Measurements from ENCODE around the gene LNPEP. TPM values are rescaled to one million over a fixed set of nuclear protein-coding genes. Genes with fewer than 3 reads are reported as not detected.

Gene LNPEP
- total RNA-seq (2014; rRNA removed; shearing (Covaris generic)) (20.1 and 30.1 TPM in 2 replicates), polyA plus RNA-seq (2016; fragmentation: Nextera tagmentation; extraction: Ambion mirVana) (6.8 and 7.3 TPM in 2 replicates)

DNA sequence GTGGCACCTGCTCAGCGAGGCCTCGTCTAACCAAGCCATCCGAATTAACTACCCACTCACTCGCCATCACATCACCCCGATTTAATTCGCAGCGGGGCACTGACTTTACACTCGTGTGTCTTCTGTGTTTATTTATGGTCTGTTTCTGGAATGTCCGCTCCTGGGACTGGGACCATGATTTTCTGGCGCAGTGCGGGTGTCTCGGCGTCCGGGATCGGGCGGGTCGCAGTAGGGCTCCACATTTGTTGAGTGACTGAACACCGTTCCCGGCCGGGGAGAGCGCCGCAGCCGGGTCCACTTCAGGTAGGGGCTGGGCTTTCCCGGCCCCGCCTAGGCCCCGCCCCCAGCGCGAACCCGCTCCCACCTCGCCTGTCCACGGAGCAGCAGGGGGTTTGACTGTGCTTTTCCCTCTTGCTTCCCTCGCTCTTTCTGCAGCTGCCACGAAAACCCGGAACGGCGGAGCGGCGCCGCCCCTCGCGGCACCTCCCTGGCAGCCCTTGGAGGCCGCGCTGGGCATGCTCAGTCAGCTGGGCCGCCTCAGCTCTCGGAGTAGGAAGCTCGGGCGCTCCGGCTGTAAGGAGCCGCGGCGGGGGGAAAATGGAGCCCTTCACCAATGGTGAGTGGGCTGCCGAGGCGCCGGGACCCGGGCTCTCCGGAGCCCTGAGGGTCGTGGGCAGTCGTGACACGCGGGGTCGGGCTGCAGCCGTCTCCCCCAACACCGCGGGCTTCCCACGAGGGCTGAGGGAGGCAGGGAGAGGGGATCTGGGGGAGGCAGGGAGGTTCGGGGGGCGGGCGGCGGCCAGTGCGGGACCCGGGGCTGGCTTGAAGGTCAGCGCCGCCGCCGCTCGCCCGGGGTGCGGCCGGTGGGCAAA, at the start of gene LNPEP:
Gene LNPEP (plus strand): TSS at position 522 of the 872 bp plus-strand sequence. CDS start 76 bp downstream, at position 598.
- Histone ChIP-seq H3K4me1 (ENCODE audit: insufficient read depth) (peaks cover 34% of the 10 kb centered on the region), H2AFZ (peak within 1 kb of the TSS; percentile 97), H3K4me2 (ENCODE audit: unreplicated experiment) (peak within 1 kb of the TSS; percentile 93), H3K27ac (peak within 1 kb of the TSS; percentile 89), H3K36me3 (ENCODE audit: low read depth) (no peaks in the 10 kb centered on the region), H4K20me1 (ENCODE audit: insufficient read depth) (0 out of 2 replicates have a peak, but pooled peaks cover 10% of the 10 kb centered on the region), H3K9me2 (ENCODE audit: insufficient read depth) (no peaks in the 10 kb centered on the region), H3K9me3 (ENCODE audit: low read depth) (no peaks in the 10 kb centered on the region), H3K27me3 (replicated peaks; ENCODE audit: insufficient read depth) (no peaks in the 10 kb centered on the region), H3F3A (ENCODE audit: insufficient read depth) (peaks cover 37% of the 10 kb centered on the region), H3K9ac (peak within 1 kb of the TSS; percentile 88), H3K79me2 (ENCODE audit: insufficient read depth) (peaks cover 47% of the 10 kb centered on the region), H3K4me3 (peak within 1 kb of the TSS; percentile 85)
- peak; percentile 98 for DNase-seq
- TF ChIP-seq EZH2 (IDR thresholded peaks at IDR 0.05; ENCODE audit: insufficient read depth, poor library complexity, severe bottlenecking) (no peak), EZH2phosphoT487 (IDR thresholded peaks at IDR 0.05; ENCODE audit: insufficient read depth, low read depth) (no peak)
- 1% methylated on average over 60 to 72 of the region's 79 CpGs for WGBS, 2 experiments (ENCODE audit: low coverage in 1 of 2, low lambda C conversion rate in 2 of 2, missing lambda C conversion rate in 2 of 2)
- in situ Hi-C loops (cut with MboI): no loop called here

DNA sequence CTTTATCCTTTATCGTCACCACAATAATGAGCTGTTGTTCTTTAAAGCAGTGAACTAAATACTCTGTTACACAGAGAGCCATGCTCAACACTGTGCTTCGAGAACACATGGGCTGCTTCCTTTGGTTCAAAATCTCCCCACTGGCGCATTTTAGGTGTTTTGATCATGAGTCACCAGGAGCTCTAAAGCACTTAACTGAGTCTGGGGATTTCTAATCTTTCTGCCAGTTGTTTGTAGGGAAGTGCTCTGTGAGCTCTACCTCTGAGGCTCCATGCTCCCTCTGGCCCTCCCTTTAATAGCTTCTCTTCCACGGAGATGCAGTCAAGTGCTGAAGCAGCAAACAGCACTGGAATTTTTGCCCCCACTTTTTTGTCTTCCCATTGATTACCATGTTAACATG, 42.5 kb upstream of the LNPEP start:
- Histone ChIP-seq H3K79me2 (ENCODE audit: insufficient read depth) (no peaks in the 10 kb centered on the region), H4K20me1 (ENCODE audit: insufficient read depth) (no peaks in the 10 kb centered on the region), H3K36me3 (ENCODE audit: low read depth) (no peaks in the 10 kb centered on the region), H3K4me2 (ENCODE audit: unreplicated experiment) (no peak overlapping the region), H3K9ac (no peak overlapping the region), H3K27ac (no peak overlapping the region), H2AFZ (no peak overlapping the region), H3K27me3 (replicated peaks; ENCODE audit: insufficient read depth) (no peaks in the 10 kb centered on the region), H3K9me3 (ENCODE audit: low read depth) (no peaks in the 10 kb centered on the region), H3F3A (ENCODE audit: insufficient read depth) (no peaks in the 10 kb centered on the region), H3K9me2 (ENCODE audit: insufficient read depth) (no peaks in the 10 kb centered on the region), H3K4me1 (ENCODE audit: insufficient read depth) (no peaks in the 10 kb centered on the region), H3K4me3 (no peak overlapping the region)
- in situ Hi-C loops (cut with MboI): no loop called here
- WGBS, 2 experiments (ENCODE audit: low coverage in 1 of 2, low lambda C conversion rate in 2 of 2, missing lambda C conversion rate in 2 of 2): 83 to 86% methylated on average over 4 of the region's 4 CpGs
- no peak for TF ChIP-seq EZH2phosphoT487 (IDR thresholded peaks at IDR 0.05; ENCODE audit: insufficient read depth, low read depth)
- no peak for TF ChIP-seq EZH2 (IDR thresholded peaks at IDR 0.05; ENCODE audit: insufficient read depth, poor library complexity, severe bottlenecking)
- peak; percentile 15 for DNase-seq

DNA sequence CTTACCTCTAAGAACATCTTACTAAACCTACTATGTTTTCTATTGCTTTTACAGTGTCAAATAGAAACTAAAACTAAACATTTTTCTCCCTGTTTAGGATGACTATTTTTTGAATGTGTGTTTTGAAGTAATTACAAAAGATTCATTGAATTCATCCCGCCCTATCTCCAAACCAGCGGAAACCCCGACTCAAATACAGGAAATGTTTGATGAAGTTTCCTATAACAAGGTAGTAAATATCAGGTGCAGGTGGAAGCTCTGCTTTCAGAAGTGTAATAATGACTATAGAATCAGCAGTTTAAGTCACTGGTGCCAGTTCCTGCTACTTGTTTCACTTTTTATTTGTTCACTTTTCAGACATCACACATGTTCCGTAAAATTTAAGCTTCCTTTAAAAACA, 39.6 kb upstream of the LNPEP start:
- no peaks in the 10 kb centered on the region for H4K20me1 ChIP-seq (ENCODE audit: insufficient read depth)
- H3K9me2 ChIP-seq (ENCODE audit: insufficient read depth): no peaks in the 10 kb centered on the region
- H3K27me3 ChIP-seq (replicated peaks; ENCODE audit: insufficient read depth): no peaks in the 10 kb centered on the region
- H3F3A ChIP-seq (ENCODE audit: insufficient read depth): no peaks in the 10 kb centered on the region
- H3K4me3 ChIP-seq: no peak overlapping the region
- H3K9ac ChIP-seq: no peak overlapping the region
- TF ChIP-seq EZH2phosphoT487 (IDR thresholded peaks at IDR 0.05; ENCODE audit: insufficient read depth, low read depth): no peak
- no peak for TF ChIP-seq EZH2 (IDR thresholded peaks at IDR 0.05; ENCODE audit: insufficient read depth, poor library complexity, severe bottlenecking)
- no peak overlapping the region for H3K27ac ChIP-seq
- in situ Hi-C loops (cut with MboI): no loop called here
- no peaks in the 10 kb centered on the region for H3K36me3 ChIP-seq (ENCODE audit: low read depth)
- no peak overlapping the region for H2AFZ ChIP-seq
- no peaks in the 10 kb centered on the region for H3K79me2 ChIP-seq (ENCODE audit: insufficient read depth)
- DNase-seq: no peak
- H3K9me3 ChIP-seq (ENCODE audit: low read depth): no peaks in the 10 kb centered on the region
- H3K4me2 ChIP-seq (ENCODE audit: unreplicated experiment): no peak overlapping the region
- 88 to 90% methylated on average over 4 of the region's 4 CpGs for WGBS, 2 experiments (ENCODE audit: low coverage in 1 of 2, low lambda C conversion rate in 2 of 2, missing lambda C conversion rate in 2 of 2)
- no peaks in the 10 kb centered on the region for H3K4me1 ChIP-seq (ENCODE audit: insufficient read depth)

DNA sequence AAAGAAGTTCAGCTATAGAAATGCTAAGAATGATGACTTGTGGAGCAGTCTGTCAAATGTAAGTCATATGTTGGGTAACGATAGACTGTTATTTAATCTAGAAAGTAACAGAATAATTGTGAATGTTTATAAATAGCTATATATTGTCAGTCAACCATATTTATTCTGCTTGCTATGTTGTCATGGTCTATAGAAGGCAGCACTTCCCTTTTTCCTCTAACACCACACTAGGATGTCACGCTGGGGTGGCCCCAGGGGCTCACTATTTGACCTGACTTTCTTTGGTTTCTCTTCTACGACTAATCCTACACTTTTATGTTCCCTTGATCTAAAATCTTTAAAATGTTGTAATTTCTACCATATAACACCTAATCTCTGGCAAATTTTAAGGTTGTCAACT, 39.1 kb upstream of the LNPEP start:
- no peaks in the 10 kb centered on the region for H3K9me2 ChIP-seq (ENCODE audit: insufficient read depth)
- H3F3A ChIP-seq (ENCODE audit: insufficient read depth): no peaks in the 10 kb centered on the region
- no peaks in the 10 kb centered on the region for H3K36me3 ChIP-seq (ENCODE audit: low read depth)
- H3K4me1 ChIP-seq (ENCODE audit: insufficient read depth): no peaks in the 10 kb centered on the region
- H3K9ac ChIP-seq: no peak overlapping the region
- TF ChIP-seq EZH2phosphoT487 (IDR thresholded peaks at IDR 0.05; ENCODE audit: insufficient read depth, low read depth) (no peak), EZH2 (IDR thresholded peaks at IDR 0.05; ENCODE audit: insufficient read depth, poor library complexity, severe bottlenecking) (no peak)
- H2AFZ ChIP-seq: no peak overlapping the region
- no peak overlapping the region for H3K4me2 ChIP-seq (ENCODE audit: unreplicated experiment)
- H3K9me3 ChIP-seq (ENCODE audit: low read depth): no peaks in the 10 kb centered on the region
- no peak for DNase-seq
- in situ Hi-C loops (cut with MboI): no loop called here
- WGBS, 2 experiments (ENCODE audit: low coverage in 1 of 2, low lambda C conversion rate in 2 of 2, missing lambda C conversion rate in 2 of 2): 65% methylated on average over 3 of the region's 3 CpGs
- no peaks in the 10 kb centered on the region for H3K27me3 ChIP-seq (replicated peaks; ENCODE audit: insufficient read depth)
- H3K27ac ChIP-seq: no peak overlapping the region
- H3K4me3 ChIP-seq: no peak overlapping the region
- H4K20me1 ChIP-seq (ENCODE audit: insufficient read depth): no peaks in the 10 kb centered on the region
- no peaks in the 10 kb centered on the region for H3K79me2 ChIP-seq (ENCODE audit: insufficient read depth)

Data from GM23248 (cell line).